T-helper 2 cell treated with Interferon-gamma antibody and Interleukin-4, amounts not matched to agents 100 ng/mL and 5 ng/mL, for 36 hours (primary cell): ENCODE measurements around the gene HK2. TPM values are rescaled to one million over a fixed set of nuclear protein-coding genes. Genes with fewer than 3 reads are reported as not detected.
"Not testable (repeated sequence)": the region's sequence is repeated elsewhere in the genome, so short reads cannot be mapped to it uniquely, and the experiment has no call there.

Source experiments
- intact Hi-C: fragments of 100-400 bp; cut with micrococcal nuclease; formaldehyde crosslinking; loops from one replicate; pipeline ENCODE4 v1.15.1; 2023
- total RNA-seq: library from RNA; stranded (reverse); gene quantifications from 2 replicates; pipeline ENCODE4 v1.2.3, GENCODE V29; 2022

The HK2 gene
- total RNA-seq, 1 donor from 2014 or later = 34.2 TPM

GRCh38 chr2:74876081-74876886, 42.4 kb downstream of the HK2 start:
- intact Hi-C loops = loop anchor here (1.0 to 2.0 kb wide), 3 partner anchors 40 to 185 kb away; no protein-coding TSS in a partner anchor

- intact Hi-C loops = loop anchor here (2.0 kb wide), 1 partner anchor 187 kb away; no protein-coding TSS in a partner anchor
Measured at GRCh38 chr2:74877376-74877775, 43.4 kb downstream of the HK2 start.

DNA sequence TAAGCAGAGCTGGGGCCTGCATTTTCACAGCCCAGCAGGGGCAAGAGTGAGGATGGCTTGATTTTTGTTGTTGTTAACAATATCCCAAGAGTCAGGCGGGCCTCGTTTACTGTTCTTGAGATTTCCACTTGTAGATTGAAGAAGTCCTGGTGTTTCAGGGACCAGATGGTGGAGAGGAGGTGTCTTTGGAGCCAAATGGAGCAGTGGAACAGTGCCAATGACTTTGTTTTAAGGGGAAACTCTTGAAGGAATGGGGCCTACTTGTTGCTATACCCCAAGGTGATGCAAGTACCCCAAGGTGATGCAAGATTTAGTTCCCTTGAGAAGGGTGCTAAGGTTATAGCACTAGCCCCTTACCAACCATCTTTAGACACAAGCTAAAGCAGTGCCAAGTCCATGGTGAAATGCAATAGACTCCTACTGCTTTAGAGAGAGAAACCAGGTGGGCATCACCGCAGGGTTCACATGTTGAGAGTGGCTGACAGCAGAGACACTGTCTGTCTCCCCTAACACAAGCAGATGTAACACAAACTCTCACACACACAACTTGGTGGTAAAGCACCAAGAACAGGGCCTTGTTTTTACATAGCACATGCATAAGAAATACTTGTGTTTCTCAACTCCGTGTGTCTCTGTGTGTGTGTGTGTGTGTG, 44.0 kb downstream of the HK2 start:
- intact Hi-C loops = loop anchor here (2.0 kb wide), 1 partner anchor 187 kb away; no protein-coding TSS in a partner anchor

DNA sequence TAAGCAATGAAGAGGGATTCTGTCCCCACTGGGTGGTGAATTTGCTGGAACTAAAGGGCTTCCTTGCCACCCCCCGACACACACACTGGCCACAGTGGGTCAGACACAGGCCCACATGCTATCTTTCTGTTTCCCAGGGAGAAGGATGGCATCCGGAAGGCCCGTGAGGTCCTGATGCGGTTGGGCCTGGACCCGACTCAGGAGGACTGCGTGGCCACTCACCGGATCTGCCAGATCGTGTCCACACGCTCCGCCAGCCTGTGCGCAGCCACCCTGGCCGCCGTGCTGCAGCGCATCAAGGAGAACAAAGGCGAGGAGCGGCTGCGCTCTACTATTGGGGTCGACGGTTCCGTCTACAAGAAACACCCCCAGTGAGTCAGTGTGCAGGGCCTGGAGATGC, 44.6 kb downstream of the HK2 start:
- intact Hi-C loops = no loop called here

- intact Hi-C loops = no loop called here
Measured at GRCh38 chr2:74880054-74880728, 46.3 kb downstream of the HK2 start.

DNA sequence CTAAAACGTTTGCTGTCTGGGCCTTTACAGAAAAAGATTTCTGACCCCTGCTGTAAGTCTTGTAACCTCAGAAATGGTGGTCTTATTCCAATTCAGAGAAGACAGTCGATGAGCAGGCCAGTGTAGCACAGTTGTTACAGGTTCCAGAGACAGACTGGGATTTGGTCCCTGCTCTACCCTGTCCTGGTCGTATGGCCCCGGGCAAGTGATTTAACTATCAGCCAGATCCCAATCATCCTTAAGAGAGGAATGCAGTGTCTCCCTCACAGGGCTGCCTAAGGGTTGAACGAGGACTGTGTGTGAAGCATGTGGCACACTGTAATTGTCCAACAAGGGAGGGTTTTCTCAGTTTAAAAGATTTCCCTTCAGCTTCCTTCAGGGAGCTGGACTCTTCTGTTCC, 47.2 kb downstream of the HK2 start:
- intact Hi-C loops = no loop called here

DNA sequence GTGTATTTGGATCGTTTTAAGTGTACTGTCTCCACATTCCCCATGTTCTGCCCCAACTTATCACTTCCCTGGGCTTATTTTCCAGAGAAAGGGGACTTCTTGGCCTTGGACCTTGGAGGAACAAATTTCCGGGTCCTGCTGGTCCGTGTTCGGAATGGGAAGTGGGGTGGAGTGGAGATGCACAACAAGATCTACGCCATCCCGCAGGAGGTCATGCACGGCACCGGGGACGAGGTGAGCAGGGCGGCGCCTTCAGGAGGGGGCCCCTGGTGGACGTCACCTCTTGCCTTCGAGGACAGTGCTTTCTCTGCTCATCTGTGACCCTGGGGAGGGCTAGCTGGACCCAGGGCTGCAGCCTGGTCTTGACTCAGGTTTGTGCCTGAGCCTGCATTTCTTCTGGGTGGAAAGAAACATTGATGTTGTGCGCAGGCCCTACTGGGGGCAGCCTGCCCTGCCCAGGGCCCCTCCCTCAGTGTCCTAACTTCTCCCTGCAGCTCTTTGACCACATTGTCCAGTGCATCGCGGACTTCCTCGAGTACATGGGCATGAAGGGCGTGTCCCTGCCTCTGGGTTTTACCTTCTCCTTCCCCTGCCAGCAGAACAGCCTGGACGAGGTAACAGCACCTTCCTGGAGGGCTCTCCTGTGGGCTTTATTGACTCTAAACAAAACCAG, 47.8 kb downstream of the HK2 start:
- intact Hi-C loops = no loop called here

DNA sequence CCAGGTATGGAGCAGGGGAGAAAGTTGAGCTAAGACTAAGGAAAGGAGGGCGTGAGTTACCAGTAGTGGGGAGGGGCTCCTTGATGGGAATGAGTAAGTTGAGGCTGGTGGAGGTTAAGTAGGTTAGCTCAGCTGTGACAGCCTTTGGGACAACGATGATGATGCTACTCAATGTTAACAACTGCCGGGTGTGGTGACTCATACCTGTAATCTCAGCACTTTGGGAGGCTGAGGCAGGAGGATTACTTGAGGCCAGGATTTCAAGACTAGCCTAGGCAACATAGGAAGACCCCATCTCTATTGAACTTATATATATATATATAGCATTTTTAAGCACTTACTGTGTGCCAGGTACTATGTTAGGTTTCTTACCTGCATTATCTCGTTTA, 48.4 kb downstream of the HK2 start:
- intact Hi-C loops = no loop called here

- intact Hi-C loops = no loop called here
Measured at GRCh38 chr2:74883011-74883410, 49.1 kb downstream of the HK2 start.

- intact Hi-C loops = no loop called here
Measured at GRCh38 chr2:74884118-74884762, 50.3 kb downstream of the HK2 start.

DNA sequence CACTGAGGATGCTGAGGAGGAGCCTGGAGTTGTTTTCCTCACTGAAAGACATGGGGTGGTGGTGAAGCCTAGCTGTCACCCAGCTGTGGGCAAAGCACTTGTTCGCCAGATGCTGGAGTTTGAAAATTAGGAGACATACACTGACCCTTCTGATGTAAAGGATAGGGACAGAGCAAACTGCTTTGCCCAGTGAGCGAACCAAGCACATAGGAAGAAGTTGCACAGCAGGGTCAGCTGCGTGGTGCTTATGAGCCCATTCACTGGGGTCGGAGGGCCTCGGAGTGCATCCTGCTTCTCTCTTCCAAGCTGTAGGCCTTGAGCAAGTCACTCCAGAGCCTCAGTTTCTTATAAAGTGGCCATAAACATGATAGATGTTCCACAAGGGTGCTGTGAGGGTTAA, 50.9 kb downstream of the HK2 start:
- intact Hi-C loops = no loop called here

GRCh38 chr2:74886251-74886650, 52.3 kb downstream of the HK2 start:
- intact Hi-C loops = no loop called here

- intact Hi-C loops = no loop called here
Measured at GRCh38 chr2:74886811-74887210, 52.9 kb downstream of the HK2 start.

DNA sequence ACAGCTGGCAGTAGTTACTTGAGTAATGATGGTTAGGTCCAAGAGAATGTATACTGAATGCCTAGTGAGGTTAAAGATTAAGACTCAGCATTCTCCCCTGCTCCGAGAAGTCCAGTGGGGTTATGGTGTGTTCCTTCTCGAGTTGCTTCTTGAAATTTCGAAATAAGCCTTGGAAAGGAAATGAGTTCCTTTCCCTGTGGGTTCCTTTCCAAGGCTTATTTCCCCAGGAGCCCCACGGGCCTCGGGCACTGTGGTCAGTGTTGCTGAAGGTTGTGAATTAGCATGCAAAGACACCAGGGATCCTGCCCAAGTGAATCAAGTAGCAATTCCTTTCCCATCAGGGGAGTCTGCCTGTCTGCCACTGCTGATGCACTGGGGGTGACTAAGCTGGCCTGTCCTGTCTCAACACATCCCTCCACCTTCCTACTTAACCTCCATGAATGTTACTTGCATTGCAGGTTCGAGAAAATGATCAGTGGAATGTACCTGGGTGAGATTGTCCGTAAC, 53.6 kb downstream of the HK2 start:
- intact Hi-C loops = no loop called here

DNA sequence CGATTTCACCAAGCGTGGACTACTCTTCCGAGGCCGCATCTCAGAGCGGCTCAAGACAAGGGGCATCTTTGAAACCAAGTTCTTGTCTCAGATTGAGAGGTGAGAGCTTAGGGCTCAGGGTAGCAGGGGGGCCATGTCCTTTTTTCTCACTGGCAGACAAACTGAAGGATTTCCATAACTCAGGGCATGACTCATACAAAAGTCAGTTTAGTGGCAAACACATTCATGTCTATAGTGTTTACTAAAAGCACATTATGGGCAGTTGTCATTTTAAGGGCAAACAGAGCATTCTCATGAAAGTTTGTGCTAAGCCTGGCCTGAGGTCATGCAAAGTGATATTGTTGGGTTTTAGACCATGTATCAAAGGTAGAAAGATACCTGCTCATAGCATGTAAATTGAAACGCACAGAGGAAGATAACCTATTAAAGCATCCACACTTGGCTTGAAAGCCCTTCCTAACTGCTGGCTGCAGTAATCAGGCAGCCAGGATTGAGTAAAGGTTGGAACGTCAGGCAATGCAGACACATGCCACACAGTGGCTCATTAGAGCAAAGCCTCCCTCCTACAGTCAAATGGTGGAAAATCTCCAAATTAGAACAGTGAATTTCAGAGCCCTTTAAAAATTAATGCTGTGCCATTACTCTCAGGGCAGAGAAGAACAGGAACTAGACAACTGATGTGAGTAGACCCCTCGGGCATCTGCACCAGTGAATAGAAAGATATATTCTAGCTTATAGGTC, 54.2 kb downstream of the HK2 start:
- intact Hi-C loops = no loop called here

GRCh38 chr2:74889159-74889558, 55.2 kb downstream of the HK2 start:
- intact Hi-C loops = no loop called here

- intact Hi-C loops = no loop called here
Measured at GRCh38 chr2:74890711-74891110, 56.8 kb downstream of the HK2 start.

- intact Hi-C loops = no loop called here
Measured at GRCh38 chr2:74891136-74891764, 57.3 kb downstream of the HK2 start.

GRCh38 chr2:74891816-74892215, 57.9 kb downstream of the HK2 start:
- intact Hi-C loops = not testable (repeated sequence)

GRCh38 chr2:74892609-74893008, 58.7 kb downstream of the HK2 start:
- intact Hi-C loops = no loop called here
